22Rv1 (cell line): Measurements from ENCODE around the gene PPCDC.

Experiments used
- CTCF ChIP-seq: fragments of 450-650 bp; IDR thresholded peaks from 2 replicates; pipeline ENCODE4 v1.5.1; 2017; ENCODE audit warnings: mild to moderate bottlenecking
- ZFX ChIP-seq: fragments of 450-650 bp; IDR thresholded peaks from 2 replicates; pipeline ENCODE4 v1.6.1; 2017; ENCODE audit warnings: antibody characterized with exemption, borderline replicate concordance

DNA sequence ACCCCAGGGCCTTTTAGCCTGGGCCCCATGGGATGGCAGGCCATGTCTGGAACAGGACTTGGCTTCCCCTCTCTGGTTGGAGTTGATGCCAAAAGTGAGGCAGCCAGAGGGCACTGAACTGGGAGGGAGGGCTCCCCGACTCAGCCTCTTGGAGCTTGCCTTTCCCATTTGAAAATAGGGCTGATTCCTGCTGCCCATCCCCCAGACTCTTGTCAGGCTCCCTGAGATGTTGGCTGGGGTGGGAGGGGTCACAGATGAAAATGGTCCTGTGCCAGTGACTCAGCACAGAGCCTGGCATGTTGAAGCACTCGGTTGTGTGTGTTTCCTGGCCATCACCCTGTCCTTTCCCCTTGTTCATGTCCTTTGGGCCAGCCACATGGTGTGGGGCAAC, 6.6 kb downstream of the PPCDC start:
- TF ChIP-seq CTCF = no peak
- no peak for TF ChIP-seq ZFX
